Measurements from ENCODE around the gene FTL.

DNA sequence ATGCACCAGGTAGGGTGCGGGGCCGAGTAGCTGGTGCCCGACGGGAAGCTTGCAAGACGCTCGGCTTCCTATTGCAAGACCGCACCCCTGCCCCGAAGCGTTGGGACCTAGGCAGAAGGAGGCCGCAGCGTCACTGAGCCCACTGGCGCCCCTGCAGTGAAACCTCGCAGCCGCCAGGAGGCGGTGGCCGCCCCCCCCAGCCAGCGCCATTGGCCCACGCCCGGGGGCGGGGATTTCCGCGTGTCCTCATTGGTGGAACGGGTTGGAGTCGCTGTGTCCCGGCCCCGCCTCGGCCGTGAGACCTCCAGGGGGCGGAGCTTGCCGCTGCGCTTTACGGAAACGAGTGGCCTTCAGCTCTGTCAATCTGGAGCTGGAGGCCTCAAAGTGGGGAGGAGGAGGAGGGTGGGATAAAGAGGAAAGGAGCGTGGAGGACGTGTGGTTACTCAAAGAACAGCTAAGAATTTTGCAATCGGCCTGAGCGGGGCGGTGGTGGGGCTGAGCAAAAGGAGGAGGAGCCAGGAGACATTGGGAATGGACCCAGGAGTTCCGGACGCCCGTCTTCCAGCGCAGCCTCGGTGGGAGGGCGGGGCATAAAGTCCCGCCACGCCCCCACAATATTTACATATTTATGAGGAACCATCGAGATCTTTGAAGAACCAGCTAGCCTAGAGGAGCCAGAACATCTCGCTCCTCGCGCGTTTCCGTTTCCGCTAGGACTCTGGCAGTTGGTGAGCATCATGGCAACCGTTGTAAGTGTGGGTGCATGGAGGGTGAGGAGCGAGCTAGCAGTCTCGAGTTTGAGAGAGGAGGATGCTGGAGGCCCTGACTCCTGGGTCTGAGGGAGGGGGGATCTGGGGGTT is 28.3 kb downstream of the FTL start, which contains the start of the genes GYS1 and RUVBL2:
- TF ChIP-seq, protein P1, sequence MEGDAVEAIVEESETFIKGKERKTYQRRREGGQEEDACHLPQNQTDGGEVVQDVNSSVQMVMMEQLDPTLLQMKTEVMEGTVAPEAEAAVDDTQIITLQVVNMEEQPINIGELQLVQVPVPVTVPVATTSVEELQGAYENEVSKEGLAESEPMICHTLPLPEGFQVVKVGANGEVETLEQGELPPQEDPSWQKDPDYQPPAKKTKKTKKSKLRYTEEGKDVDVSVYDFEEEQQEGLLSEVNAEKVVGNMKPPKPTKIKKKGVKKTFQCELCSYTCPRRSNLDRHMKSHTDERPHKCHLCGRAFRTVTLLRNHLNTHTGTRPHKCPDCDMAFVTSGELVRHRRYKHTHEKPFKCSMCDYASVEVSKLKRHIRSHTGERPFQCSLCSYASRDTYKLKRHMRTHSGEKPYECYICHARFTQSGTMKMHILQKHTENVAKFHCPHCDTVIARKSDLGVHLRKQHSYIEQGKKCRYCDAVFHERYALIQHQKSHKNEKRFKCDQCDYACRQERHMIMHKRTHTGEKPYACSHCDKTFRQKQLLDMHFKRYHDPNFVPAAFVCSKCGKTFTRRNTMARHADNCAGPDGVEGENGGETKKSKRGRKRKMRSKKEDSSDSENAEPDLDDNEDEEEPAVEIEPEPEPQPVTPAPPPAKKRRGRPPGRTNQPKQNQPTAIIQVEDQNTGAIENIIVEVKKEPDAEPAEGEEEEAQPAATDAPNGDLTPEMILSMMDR (IDR thresholded peaks at IDR 0.05; ENCODE audit: extremely low read depth in 1 of 2, insufficient read depth in 1 of 2, low read depth in 1 of 2, low read length in 2 of 2): peak; percentile 98 to 100
- no peak for TF ChIP-seq GATA2 (IDR thresholded peaks at IDR 0.05; ENCODE audit: insufficient read depth, insufficient read length, low read depth, low read length)
